ENCODE data around the gene CCR5AS.
"Not testable (repeated sequence)": the region's sequence is repeated elsewhere in the genome, so short reads cannot be mapped to it uniquely, and the experiment has no call there.

Gene CCR5AS

GRCh38 chr3:46389306-46389705 is 17.6 kb downstream of the CCR5AS start:
- H3K79me2 ChIP-seq (replicated peaks; ENCODE audit: insufficient read depth, low read length) = no peaks in the 10 kb centered on the region
- TF ChIP-seq POLR2AphosphoS5 (IDR thresholded peaks at IDR 0.05) (no peak), RAD21 (conservative IDR thresholded peaks at IDR 0.05) (no peak), EZH2 (IDR thresholded peaks at IDR 0.05; ENCODE audit: borderline replicate concordance, insufficient read depth, low read length, poor library complexity, severe bottlenecking) (no peak), EP300 (conservative IDR thresholded peaks at IDR 0.05; ENCODE audit: poor library complexity, severe bottlenecking) (no peak), REST (IDR thresholded peaks at IDR 0.05; ENCODE audit: borderline replicate concordance) (no peak), CTCF (IDR thresholded peaks at IDR 0.05; ENCODE audit: poor library complexity, severe bottlenecking) (no peak), MXI1 (conservative IDR thresholded peaks at IDR 0.05; ENCODE audit: poor library complexity, severe bottlenecking) (no peak), TAF1 (IDR thresholded peaks at IDR 0.05; ENCODE audit: low read depth) (no peak), SMC3 (conservative IDR thresholded peaks at IDR 0.05; ENCODE audit: poor library complexity) (no peak)
- no peaks in the 10 kb centered on the region for H3K9me2 ChIP-seq (ENCODE audit: insufficient read depth, low read length)
- H3F3A ChIP-seq (ENCODE audit: insufficient read depth, low read length, poor library complexity, severe bottlenecking) = no peaks in the 10 kb centered on the region
- H4K20me1 ChIP-seq (ENCODE audit: insufficient read depth) = no peaks in the 10 kb centered on the region
- H3K4me2 ChIP-seq (ENCODE audit: low read length) = no peak overlapping the region
- H3K9me3 ChIP-seq (ENCODE audit: low read length) = no peaks in the 10 kb centered on the region
- no peak overlapping the region for H3K9ac ChIP-seq (ENCODE audit: low read length)
- H3K27me3 ChIP-seq (ENCODE audit: insufficient read depth, low read depth, low read length) = no peaks in the 10 kb centered on the region
- no peak overlapping the region for H3K27ac ChIP-seq (ENCODE audit: low read length)
- no peak overlapping the region for H2AFZ ChIP-seq (ENCODE audit: low read depth, low read length)
- H3K36me3 ChIP-seq (ENCODE audit: insufficient read depth, low read length) = no peaks in the 10 kb centered on the region
- no peak overlapping the region for H3K4me3 ChIP-seq (ENCODE audit: low read length)

GRCh38 chr3:46388847-46389246 is 18.0 kb downstream of the CCR5AS start:
- H3K9ac ChIP-seq (ENCODE audit: low read length); H3F3A ChIP-seq (ENCODE audit: insufficient read depth, low read length, poor library complexity, severe bottlenecking); H3K27me3 ChIP-seq (ENCODE audit: insufficient read depth, low read depth, low read length); H3K79me2 ChIP-seq (replicated peaks; ENCODE audit: insufficient read depth, low read length); H4K20me1 ChIP-seq (ENCODE audit: insufficient read depth); H3K36me3 ChIP-seq (ENCODE audit: insufficient read depth, low read length); H2AFZ ChIP-seq (ENCODE audit: low read depth, low read length); H3K4me3 ChIP-seq (ENCODE audit: low read length); H3K4me2 ChIP-seq (ENCODE audit: low read length); H3K27ac ChIP-seq (ENCODE audit: low read length); H3K9me3 ChIP-seq (ENCODE audit: low read length); H3K9me2 ChIP-seq (ENCODE audit: insufficient read depth, low read length): not testable (repeated sequence)

- no peak for TF ChIP-seq MXI1 (conservative IDR thresholded peaks at IDR 0.05; ENCODE audit: poor library complexity, severe bottlenecking)
- no peak for TF ChIP-seq EP300 (conservative IDR thresholded peaks at IDR 0.05; ENCODE audit: poor library complexity, severe bottlenecking)
- TF ChIP-seq CTCF (IDR thresholded peaks at IDR 0.05; ENCODE audit: poor library complexity, severe bottlenecking) = no peak
- no peak for TF ChIP-seq SMC3 (conservative IDR thresholded peaks at IDR 0.05; ENCODE audit: poor library complexity)
- no peaks in the 10 kb centered on the region for H3F3A ChIP-seq (ENCODE audit: insufficient read depth, low read length, poor library complexity, severe bottlenecking)
- H3K9me3 ChIP-seq (ENCODE audit: low read length) = no peaks in the 10 kb centered on the region
- H3K27ac ChIP-seq (ENCODE audit: low read length) = no peak overlapping the region
- no peaks in the 10 kb centered on the region for H4K20me1 ChIP-seq (ENCODE audit: insufficient read depth)
- H3K79me2 ChIP-seq (replicated peaks; ENCODE audit: insufficient read depth, low read length) = no peaks in the 10 kb centered on the region
- H3K36me3 ChIP-seq (ENCODE audit: insufficient read depth, low read length) = no peaks in the 10 kb centered on the region
- no peak overlapping the region for H3K4me2 ChIP-seq (ENCODE audit: low read length)
- H3K4me3 ChIP-seq (ENCODE audit: low read length) = no peak overlapping the region
- H3K9me2 ChIP-seq (ENCODE audit: insufficient read depth, low read length) = no peaks in the 10 kb centered on the region
- H3K9ac ChIP-seq (ENCODE audit: low read length) = no peak overlapping the region
- H3K27me3 ChIP-seq (ENCODE audit: insufficient read depth, low read depth, low read length) = no peaks in the 10 kb centered on the region
- no peak overlapping the region for H2AFZ ChIP-seq (ENCODE audit: low read depth, low read length)
These were observed 20.7 kb downstream of the CCR5AS start for GRCh38 chr3:46386205-46386604.
